HS-27A (cell line): Measurements from ENCODE around the gene LRP11.
"Not testable (repeated sequence)": the region's sequence is repeated elsewhere in the genome, so short reads cannot be mapped to it uniquely, and the experiment has no call there.

Experiments
- DNase-seq: peaks from one replicate; pipeline ENCODE4 v3.0.0-alpha.2; 2012; ENCODE audit warnings: low read depth, missing footprints

LRP11 gene

DNA sequence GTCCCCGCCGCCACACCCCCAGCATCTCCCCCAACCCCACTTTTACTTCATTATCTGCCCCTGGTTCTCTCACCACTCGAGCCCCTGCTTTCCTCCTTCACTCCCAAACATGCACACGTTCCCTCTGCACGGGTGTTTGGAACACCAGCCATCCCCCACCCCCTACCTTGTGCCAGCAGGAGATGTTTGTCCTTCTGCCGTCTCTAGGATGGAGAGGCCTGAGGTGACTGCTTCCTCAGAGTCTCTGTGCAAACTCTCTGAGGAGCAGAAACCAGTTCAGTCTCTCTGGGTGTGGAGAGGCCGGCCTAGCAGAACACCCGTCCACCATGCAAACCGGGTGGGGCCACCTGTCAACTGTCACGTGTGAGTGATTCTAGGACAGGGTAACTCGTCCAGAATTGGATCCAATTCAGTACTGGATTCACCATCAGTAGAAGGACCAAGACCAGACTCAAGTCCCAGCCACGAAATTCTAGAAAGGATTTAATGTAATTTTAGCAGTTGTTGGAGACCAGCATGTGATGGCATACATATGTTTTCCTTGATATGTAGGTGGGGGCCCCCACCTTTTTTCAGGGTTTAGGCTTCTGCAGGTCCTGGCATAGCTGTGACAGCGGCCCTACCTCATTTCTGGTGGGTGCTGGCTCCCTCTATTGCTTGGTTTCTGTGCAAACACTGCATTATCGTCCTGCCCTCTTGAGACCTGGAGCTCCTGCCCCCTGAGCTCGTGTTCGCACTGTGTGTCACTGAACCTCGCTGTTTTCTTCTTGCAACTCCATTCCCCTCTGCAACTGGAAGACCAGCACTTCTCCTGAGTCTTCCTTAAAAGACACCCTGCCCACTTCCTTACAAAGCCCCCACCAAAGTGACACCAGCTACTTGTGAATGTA, 33.9 kb upstream of the LRP11 start, which contains the start of gene RAET1E:
RAET1E (minus strand) TSS at position 259 of the 890 bp plus-strand sequence. CDS start 7,212 bp downstream, outside the sequence.
- no peak for DNase-seq

DNA sequence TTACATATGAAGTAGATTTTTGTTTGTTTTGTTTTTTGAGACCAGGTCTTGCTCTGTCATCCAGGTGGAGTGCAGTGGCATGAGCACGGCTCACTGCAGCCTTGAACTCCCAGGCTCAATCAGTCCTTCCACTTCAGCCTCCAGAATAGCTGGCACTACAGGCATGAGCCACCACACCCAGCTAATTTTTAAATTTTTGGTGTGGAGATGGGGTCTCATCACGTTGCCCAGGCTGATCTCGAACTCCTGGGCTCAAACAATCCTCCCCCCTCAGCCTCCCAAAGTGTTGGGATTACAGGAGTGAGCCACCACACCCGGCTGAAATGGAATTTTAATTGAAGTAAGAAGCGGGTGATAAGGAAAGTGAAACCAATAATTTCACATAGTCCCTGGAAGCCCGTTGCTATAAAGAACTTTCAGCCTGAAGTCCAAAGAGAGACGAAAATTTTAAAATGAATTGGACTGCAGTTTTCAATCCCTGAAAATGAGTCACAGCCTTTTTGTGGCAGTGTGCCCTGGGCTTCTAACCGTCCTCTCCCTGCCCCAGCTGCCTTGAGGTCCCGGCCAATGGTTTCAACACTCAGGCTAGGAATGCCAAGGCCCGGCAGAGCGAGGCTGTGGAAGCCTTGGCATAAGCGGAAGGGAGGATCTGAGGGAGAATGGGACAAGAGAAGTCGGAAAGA, 33.0 kb upstream of the LRP11 start:
- peak; percentile 87 for DNase-seq

DNA sequence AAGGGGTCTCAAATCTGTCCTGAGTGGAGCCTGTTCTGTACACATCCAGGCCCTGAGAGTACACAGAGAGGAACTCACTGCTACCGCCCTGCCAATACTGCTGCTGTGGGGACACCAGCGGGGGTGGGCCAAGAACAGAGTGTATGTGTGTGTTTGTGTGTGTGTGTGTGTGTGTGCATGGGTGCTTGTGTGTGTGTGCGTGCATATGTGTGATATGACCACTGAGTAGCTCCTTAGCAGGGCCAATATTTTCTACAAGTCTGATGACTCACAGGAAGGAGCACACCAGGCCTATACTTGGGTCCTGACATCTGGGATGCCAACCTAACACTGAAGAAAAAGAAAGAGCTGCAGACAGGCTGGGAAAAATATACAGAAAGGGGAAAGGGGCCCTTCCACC, 32.3 kb upstream of the LRP11 start:
- peak; percentile 35 for DNase-seq

DNA sequence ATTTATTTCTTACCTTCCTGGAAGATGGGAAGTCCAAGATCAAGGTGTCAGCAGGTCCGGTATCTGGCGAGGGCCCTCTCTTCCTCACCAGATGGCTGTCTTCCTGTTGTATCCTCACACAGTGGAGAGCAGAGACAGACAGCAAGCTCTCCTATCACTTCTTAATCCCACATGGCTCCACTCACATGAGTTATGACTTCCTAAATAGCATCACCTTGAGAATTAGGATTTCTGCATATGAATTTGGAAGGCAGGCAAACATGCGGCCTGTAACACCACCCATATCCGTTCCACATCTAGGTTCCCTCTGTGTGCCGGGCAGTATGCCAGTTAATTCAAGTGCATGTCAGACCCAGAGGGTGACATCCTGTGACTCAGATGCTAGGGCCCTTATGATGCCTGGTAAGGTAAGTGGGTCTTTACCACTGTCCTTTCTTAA, 31.7 kb upstream of the LRP11 start:
- peak; percentile 82 for DNase-seq

DNA sequence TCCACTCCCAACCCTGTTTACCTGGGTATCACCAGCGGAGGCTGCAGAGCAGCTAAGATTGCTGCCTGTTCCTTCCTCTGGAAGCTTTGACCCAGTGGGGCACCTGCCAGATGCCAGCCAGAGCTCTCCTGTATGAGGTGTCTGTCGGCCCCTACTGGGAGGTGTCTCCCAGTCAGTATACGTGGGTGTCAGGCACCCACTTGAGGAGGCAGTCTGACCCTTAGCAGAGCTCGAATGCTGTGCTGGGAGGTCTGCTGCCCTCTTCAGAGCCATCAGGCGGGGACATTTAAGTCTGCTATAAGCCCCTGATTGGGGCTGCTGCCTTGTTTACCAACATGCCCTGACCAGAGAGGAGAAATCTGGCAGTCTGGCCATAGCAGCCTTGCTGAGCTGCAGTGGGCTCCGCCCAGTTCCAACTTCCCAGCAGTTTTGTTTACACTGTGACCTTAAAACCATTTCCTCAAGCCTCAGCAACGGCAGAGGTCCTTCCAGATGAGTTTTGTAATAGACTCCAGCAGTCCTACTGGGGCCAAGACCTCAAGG, 31.0 kb upstream of the LRP11 start:
- peak; percentile 9 for DNase-seq

DNA sequence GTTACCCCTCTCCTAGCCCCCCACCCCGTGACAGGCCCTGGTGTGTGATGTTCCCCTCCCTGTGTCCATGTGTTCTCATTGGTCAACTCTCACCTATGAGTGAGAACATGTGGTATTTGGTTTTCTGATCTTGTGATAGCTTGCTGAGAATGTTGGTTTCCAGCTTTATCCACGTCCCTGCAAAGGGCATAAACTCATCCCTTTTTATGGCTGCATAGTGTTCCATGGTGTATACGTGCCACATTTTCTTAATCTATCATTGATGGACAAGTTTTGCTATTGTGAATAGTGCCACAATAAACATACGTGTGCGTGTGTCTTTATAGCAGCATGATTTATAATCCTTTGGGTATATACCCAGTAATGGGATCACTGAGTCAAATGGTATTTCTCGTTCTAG, 27.7 kb upstream of the LRP11 start:
- not testable (repeated sequence) for DNase-seq

DNA sequence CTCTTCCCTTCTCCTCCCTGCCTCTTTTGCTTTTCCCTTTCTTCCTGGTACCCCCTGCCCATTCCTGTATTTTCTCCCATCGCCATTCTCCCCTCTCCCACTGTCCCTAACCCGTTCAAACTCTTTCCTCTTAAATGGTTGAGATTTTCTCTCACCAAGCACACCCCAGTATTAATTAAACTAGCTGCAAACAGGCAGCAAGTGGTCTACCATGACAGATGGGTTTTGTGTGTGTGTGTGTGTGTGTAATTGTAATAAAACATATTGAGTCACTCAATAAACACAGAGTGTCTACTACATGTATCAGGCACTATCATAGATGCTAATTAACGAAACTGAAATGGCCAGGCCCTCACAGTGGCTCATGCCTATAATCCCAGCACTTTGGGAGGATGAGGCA, 27.1 kb upstream of the LRP11 start:
- no peak for DNase-seq

DNA sequence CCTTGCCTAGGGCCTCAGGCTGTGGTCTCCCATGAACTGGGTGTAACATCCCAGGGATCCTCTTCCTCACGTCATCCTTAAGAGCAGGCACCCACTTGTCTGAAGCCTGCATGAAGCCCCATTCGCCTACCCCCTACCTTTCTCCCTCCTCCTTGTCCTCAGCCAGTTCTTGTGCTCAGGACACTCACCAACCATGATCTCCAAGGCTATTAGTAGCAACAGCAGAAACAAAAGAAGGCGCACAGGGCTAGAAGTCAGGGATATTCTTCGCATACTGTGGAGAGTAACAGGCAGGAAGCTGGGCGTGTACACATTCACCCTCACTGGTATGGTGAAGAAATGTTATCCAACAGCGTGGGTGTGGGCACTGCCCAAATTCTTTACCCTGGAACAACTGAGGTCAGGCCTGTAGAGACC, 26.5 kb upstream of the LRP11 start:
- DNase-seq = no peak

DNA sequence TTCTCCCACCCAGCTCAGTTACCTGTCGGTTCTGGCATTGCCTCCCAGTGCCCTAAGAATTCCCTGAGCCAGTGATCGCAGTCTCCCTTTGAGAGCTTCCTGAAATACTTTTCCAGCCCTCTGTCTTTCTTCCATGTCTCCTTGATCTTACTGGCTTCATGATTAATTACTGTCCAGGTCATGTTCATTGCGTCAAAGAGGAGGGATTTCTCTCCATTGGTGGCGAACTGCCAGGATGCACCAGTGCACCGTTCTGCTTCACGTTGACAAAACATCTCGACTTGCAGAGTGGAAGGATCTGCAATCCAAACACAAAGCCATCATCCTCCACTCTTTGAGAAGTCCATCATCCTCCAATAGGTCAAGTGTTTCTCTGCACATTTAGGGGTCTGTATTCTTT, 25.2 kb upstream of the LRP11 start:
- no peak for DNase-seq

DNA sequence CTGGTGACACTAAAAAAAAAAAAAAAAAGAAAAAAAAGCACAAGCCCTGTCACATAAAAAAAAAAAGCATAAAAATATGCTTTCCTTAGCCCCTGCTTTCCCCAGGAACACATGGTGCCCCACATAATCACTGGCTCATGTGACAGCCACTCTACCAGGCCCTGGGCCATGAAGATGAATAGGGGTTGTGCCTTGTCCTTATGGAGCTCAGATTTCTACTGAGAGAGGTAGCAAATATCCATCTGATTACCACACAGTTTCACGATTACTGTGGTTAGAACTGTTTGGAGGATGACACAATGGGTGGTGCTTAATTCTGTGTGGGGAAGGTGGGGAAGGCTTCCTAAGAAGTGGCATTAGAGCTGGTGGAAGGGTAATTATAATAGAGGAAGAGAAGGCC, 24.5 kb upstream of the LRP11 start:
- DNase-seq = no peak

DNA sequence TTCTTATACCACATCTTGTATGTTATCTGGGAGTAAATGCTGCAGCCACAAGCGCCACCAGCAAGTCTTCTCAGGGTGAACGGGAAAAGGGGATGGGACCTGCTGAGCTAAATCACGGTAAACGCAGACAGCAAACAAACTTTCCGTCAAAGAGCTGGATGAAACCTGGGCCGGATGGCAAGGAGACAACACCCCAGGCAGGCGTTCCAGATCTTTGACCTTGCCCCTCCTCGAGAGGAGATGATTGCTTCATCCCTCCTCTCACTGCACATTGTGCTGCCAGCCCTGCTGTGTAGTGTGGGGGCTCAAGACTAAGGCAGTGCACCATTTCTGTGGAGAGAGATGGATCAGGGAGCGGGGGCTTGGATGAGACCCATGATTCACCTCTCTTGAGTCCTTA, 23.9 kb upstream of the LRP11 start:
- DNase-seq = no peak

DNA sequence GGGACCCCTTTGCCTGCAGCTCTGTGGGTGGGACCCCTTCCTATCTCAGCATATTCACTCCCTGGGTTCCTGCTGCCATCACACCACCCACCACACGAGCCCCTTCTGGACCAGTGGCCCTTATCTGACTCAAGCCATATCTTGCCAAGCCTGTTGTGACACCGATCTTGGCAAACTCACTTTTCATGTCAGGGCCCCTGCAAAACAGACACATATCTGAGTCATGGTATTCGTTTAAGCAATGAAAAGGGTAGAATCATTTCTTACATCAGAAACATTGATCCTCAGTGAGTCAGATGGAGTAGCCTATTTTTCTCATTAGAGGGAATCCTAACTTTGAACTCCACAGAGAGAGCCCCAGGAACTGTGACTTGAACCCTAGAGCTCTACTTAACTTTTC, 23.2 kb upstream of the LRP11 start:
- no peak for DNase-seq

DNA sequence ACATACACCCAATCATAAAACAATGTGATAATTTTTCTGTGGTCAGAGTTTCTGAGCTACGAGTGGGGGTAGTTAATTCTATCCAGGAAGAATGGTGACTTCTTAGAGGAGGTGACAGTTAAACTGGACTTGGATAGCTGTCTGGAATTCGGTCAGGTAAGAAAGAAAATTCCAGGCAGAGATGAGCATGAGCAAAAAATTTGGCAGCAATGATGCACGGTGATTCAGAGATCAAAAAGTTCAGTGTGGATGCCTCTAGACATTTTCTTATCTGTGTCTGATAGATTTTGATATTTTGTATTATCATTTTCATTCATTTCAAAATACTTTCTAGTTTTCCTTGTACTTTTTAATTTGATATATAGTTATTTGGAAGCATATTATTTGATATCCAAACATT, 21.7 kb upstream of the LRP11 start:
- no peak for DNase-seq

DNA sequence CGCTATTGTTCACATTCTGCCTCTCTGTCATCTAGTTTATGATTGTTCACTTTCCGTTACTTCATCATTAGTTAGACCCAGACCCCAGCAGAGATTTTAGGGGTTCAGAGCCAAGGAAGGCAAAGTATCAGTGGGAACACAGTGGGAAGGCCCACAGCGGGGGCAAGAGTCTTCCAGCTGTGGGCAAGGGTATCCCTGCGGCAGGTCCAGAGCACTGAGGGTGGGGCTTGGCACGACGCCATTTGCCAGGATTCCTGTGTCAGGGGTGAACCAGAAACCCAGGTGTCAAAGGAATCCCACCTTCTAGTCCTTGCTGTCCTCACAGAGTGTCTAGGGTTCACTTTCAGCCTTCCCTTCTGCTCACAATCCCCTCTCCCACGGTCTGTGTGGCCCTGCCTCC, 20.5 kb upstream of the LRP11 start:
- DNase-seq = no peak

DNA sequence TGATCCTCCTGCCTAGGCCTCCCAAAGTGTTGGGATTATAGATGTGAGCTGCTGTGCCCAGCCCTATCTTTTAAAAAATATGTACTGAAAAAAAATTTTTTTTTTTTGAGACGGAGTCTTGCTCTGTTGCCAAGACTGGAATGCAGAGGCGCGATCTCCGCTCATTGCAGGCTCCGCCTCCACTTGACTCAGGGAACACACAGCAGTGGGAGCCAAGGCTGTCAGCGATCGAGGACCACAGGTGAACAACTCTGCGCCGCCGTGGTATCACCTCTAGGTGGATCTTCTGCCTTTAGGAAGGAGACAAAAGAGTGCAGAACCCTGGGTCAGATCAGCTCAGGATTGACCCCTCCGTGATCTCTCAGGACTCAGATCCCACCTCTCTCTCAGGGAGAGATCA, 20.1 kb upstream of the LRP11 start:
- DNase-seq = no peak

DNA sequence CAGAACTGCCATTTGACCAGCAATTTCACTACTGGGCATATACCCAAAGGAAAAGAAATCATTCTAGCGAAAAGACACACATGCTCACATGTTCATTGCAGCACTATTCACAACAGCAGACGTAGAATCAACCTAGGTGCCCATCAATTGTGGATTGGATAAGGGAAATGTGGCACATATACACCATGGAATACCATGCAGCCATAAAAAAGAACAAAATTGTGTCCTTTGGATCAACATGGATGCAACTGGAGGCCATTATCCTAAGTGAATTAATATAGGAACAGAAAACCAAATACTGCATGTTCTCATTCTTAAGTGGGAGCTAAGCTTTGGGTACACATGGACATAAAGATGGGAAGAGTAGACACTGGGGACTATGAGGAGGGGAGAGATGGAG, 17.7 kb upstream of the LRP11 start:
- no peak for DNase-seq

DNA sequence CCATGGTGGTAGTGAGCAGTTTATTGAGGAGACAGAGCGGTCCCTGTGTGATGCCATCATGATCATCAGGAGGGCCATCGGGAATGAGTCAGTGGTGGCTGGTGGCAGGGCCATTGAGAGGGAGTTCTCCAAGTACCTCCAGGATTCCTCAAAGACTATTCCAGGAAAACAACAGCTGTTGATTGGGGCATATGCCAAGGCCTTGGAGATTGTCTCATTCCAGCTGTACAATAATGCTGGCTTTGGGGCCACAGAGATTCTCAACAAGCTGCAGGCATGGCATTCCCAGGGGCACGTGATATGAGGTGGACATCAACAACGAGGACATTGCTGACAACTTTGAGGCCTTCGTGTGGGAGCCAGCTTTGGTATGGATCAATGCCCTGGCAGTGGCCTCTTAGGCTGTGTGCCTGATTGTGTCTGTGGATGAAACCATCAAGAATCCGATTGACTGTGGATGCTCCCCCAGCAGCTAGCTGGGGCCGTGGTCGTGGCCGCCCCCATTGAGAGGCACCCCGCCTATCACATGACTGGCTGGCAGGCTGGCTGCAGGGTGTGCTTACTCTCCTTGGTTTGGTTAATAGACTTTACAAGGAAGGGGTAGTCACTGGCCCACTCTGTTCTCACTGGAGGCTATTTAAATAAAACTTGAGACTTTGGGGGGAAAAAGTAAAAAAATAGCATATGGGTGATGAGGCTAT, 17.1 kb upstream of the LRP11 start:
- DNase-seq = no peak

DNA sequence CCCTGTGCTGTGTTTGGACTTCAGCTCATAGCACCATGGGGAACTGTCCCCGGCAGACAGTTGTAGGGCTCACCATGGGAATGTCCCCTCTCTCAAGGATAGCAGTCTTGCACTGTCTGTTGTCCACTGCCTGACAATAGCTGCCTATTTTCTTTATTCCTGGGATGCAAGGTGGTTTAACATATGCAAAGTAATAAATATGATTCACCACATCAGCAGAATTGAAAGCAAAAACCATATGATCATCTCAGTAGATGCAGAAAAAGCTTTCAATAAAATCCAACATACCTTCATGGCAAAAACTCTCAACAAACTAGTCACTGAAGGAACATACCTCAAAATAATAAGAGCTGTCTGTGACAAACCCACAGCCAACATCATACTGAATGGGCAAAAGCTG, 13.5 kb upstream of the LRP11 start:
- DNase-seq = no peak

DNA sequence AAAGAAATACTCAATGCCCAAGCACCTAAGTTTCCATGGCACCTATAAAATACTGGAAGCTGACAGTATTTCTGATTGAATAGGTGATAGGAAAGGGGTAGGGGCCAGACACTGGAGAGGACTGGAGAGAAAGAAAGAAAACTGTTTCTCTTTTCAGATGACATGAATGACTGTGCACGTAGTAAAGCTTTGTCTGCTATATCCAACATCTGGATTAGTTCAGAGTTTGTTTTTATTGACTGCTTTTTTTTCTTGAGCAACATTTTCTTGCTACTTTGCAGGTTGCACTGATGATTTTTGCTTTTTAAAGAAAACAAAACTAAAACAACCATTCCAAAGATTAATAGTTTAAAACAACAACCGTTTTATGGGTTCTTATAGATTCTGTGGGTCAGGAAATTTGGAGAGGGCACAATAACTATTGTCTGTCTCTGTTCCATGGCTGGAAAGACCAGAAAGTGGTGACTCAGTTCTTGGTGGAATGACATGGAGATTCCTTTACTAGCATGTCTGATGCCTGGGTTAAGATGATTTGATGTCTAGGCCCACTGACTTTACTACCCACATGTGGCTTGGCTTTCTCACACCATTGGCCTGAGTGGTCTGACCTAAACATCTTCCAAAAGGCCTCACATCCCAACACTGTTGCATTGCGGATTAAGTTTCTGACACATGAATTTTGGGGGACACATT, 12.2 kb upstream of the LRP11 start:
- DNase-seq = no peak

DNA sequence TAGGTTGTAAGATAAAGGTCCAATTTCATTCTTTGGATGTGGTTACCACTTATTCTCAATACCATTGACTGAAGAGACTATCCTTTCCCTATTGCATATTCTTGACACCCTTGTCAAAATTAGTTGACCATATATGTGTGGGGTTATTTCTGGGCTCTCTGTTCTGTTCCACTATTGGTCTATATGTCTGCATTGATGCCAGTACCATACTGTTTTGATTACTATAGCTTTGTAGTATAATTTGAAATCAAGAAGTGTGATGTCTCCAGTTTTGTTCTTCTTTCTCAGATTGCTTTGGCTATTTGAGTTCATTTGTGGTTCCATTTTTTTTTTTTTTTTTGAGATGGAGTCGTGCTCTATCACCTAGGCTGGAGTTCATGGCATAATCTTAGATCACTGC, 8.1 kb upstream of the LRP11 start:
- no peak for DNase-seq

DNA sequence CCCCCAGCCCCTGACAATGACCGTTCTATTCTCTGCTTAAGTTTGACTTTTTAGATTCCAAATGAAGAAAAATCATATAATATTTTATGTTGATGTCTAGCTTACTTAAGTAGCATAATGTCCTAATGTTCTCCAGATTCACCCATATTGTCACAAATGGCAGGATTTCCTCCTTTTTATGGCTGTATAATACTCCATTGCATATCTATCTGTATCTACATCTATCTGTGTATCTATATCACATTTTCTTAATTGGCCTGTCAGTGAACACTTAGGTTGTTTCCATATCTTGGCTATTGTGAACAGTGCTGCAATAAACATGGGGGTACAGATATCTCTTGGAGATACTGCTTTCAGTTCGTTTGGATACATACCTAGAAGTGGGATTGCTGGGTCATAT, 7.0 kb upstream of the LRP11 start:
- DNase-seq = no peak
